ENCODE measurements around the gene RHOBTB1. TPM values are rescaled to one million over a fixed set of nuclear protein-coding genes. Genes with fewer than 3 reads are reported as not detected.
"Not testable (repeated sequence)": the region's sequence is repeated elsewhere in the genome, so short reads cannot be mapped to it uniquely, and the experiment has no call there.

The RHOBTB1 gene
- total and polyA plus RNA-seq, 4 donors, result 2.7 to 11.8 (median 4.9) TPM

DNA sequence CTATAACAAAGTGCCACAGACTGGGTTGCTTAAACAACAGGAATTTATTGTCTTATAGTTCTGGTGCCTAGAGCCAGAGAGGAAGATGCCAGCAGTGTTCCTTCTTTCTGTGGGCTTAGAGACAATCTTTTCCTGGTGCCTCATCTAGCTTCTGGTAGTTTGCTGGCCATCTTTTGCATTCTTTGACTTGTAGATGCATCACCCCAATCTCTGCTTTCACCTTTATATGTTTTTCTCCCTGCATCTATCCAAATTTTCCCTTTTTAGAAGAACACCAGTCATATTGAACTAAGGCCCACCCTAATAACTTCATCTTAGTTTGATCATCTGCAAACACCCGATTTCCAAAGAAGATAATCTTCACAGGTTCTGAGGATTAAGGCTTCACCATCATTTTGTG, 98.9 kb downstream of the RHOBTB1 start:
- H3K4me3 ChIP-seq (ENCODE audit: low read depth in 1 of 3, low read length in 3 of 3), result no peak overlapping the region
- DNase-seq (ENCODE audit: low spot score), result no peak
- no peak overlapping the region for H3K9ac ChIP-seq (ENCODE audit: low read depth in 1 of 2, low read length in 2 of 2)
- no peaks in the 10 kb centered on the region for H3K9me3 ChIP-seq (ENCODE audit: control insufficient read depth in 4 of 4, low read length in 3 of 4)
- no peak overlapping the region for H3K27ac ChIP-seq (ENCODE audit: low read depth in 1 of 2, low read length in 2 of 2)
- no peaks in the 10 kb centered on the region for H3K4me1 ChIP-seq (ENCODE audit: control insufficient read depth in 4 of 4, insufficient read depth in 4 of 4, low read length in 3 of 4)
- H3K36me3 ChIP-seq (ENCODE audit: control insufficient read depth in 4 of 4, insufficient read depth in 3 of 4, low read depth in 1 of 4, low read length in 3 of 4), result no peaks in the 10 kb centered on the region
- no peaks in the 10 kb centered on the region for H3K27me3 ChIP-seq (ENCODE audit: control insufficient read depth in 4 of 4, insufficient read depth in 4 of 4, low read length in 3 of 4)
- TF ChIP-seq TAF1 (conservative IDR thresholded peaks at IDR 0.05) (no peak), YY1 (IDR thresholded peaks at IDR 0.05) (no peak), ZBTB33 (IDR thresholded peaks at IDR 0.05) (no peak), EGR1 (IDR thresholded peaks at IDR 0.05; ENCODE audit: low read depth in 2 of 2) (no peak), FOXA2 (IDR thresholded peaks at IDR 0.05) (no peak), SP1 (IDR thresholded peaks at IDR 0.05) (no peak), RAD21 (IDR thresholded peaks at IDR 0.05) (no peak), FOXA1 (IDR thresholded peaks at IDR 0.05) (no peak), REST (IDR thresholded peaks at IDR 0.05) (no peak), RXRA (IDR thresholded peaks at IDR 0.05) (no peak), JUND (IDR thresholded peaks at IDR 0.05) (no peak), NR2F2 (IDR thresholded peaks at IDR 0.05) (no peak), HNF4G (IDR thresholded peaks at IDR 0.05) (no peak), CTCF (IDR thresholded peaks at IDR 0.05; ENCODE audit: low read depth, low read length, missing input control) (no peak)
- TF ChIP-seq, protein P1, sequence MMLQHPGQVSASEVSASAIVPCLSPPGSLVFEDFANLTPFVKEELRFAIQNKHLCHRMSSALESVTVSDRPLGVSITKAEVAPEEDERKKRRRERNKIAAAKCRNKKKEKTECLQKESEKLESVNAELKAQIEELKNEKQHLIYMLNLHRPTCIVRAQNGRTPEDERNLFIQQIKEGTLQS (IDR thresholded peaks at IDR 0.05), result no peak
- TF ChIP-seq, protein P2, sequence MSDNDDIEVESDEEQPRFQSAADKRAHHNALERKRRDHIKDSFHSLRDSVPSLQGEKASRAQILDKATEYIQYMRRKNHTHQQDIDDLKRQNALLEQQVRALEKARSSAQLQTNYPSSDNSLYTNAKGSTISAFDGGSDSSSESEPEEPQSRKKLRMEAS (IDR thresholded peaks at IDR 0.05), result no peak
- WGBS, result 90% methylated on average over 1 of the region's 1 CpG

DNA sequence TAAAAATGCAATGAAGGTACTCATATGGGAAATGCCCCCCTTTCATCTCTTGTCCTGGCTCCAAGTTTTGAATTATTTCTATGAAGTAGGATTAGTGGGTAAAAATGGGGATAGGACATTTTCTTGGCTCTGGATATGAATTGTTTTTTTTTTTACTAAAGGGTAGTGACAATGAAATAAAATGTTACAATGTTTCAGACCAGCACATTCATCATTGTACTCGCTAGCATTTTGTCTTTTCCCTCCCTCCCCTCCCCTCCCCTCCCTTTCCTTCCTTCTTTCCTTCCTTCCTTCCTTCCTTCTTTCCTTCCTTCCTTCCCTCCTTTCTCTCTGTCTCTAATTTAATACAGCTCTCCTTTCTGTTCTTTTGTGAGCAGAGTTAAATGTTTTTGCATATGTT, 101.3 kb downstream of the RHOBTB1 start:
- Histone ChIP-seq H3K27me3 (ENCODE audit: control insufficient read depth in 4 of 4, insufficient read depth in 4 of 4, low read length in 3 of 4) (no peaks in the 10 kb centered on the region), H3K9ac (ENCODE audit: low read depth in 1 of 2, low read length in 2 of 2) (no peak overlapping the region), H3K4me1 (ENCODE audit: control insufficient read depth in 4 of 4, insufficient read depth in 4 of 4, low read length in 3 of 4) (no peaks in the 10 kb centered on the region), H3K27ac (ENCODE audit: low read depth in 1 of 2, low read length in 2 of 2) (no peak overlapping the region), H3K36me3 (ENCODE audit: control insufficient read depth in 4 of 4, insufficient read depth in 3 of 4, low read depth in 1 of 4, low read length in 3 of 4) (no peaks in the 10 kb centered on the region), H3K4me3 (ENCODE audit: low read depth in 1 of 3, low read length in 3 of 3) (no peak overlapping the region), H3K9me3 (ENCODE audit: control insufficient read depth in 4 of 4, low read length in 3 of 4) (no peaks in the 10 kb centered on the region)
- WGBS, result 86% methylated on average over 1 of the region's 1 CpG
- DNase-seq (ENCODE audit: low spot score), result no peak
- no peak for TF ChIP-seq RXRA (IDR thresholded peaks at IDR 0.05)

- not testable (repeated sequence) for H3K36me3 ChIP-seq (ENCODE audit: control insufficient read depth in 4 of 4, insufficient read depth in 3 of 4, low read depth in 1 of 4, low read length in 3 of 4); H3K9ac ChIP-seq (ENCODE audit: low read depth in 1 of 2, low read length in 2 of 2); H3K27me3 ChIP-seq (ENCODE audit: control insufficient read depth in 4 of 4, insufficient read depth in 4 of 4, low read length in 3 of 4); H3K4me1 ChIP-seq (ENCODE audit: control insufficient read depth in 4 of 4, insufficient read depth in 4 of 4, low read length in 3 of 4); DNase-seq (ENCODE audit: low spot score); H3K9me3 ChIP-seq (ENCODE audit: control insufficient read depth in 4 of 4, low read length in 3 of 4); H3K27ac ChIP-seq (ENCODE audit: low read depth in 1 of 2, low read length in 2 of 2); H3K4me3 ChIP-seq (ENCODE audit: low read depth in 1 of 3, low read length in 3 of 3)
- WGBS, result 91% methylated on average over 10 of the region's 10 CpGs
Observed at GRCh38 chr10:60841227-60841626, 102.8 kb downstream of the RHOBTB1 start.

All from liver (tissue), 9 donors.